ENCODE results near the gene CD226. TPM values are rescaled to one million over a fixed set of nuclear protein-coding genes. Genes with fewer than 3 reads are reported as not detected.
"Not testable (repeated sequence)": the region's sequence is repeated elsewhere in the genome, so short reads cannot be mapped to it uniquely, and the experiment has no call there.

CD226 gene
- total and polyA plus RNA-seq, 2 donors = 0.89 to 3.6 TPM

GRCh38 chr18:69885355-69885754 lies 62.3 kb downstream of the CD226 start:
- WGBS = 95% methylated on average over 4 of the region's 4 CpGs
- Histone ChIP-seq H3K27ac (ENCODE audit: low read depth) (no peak overlapping the region), H3K4me1 (ENCODE audit: insufficient read depth) (no peaks in the 10 kb centered on the region), H3K4me3 (ENCODE audit: low read depth, low read length) (no peak overlapping the region), H3K36me3 (ENCODE audit: insufficient read depth) (no peaks in the 10 kb centered on the region)
- DNase-seq (ENCODE audit: extremely low spot score) = no peak

GRCh38 chr18:69883781-69884180 lies 63.9 kb downstream of the CD226 start:
- H3K27ac ChIP-seq (ENCODE audit: low read depth) = no peak overlapping the region
- no peak overlapping the region for H3K4me3 ChIP-seq (ENCODE audit: low read depth, low read length)
- H3K4me1 ChIP-seq (ENCODE audit: insufficient read depth) = no peaks in the 10 kb centered on the region
- 24% methylated on average over 3 of the region's 3 CpGs for WGBS
- H3K36me3 ChIP-seq (ENCODE audit: insufficient read depth) = no peaks in the 10 kb centered on the region
- no peak for DNase-seq (ENCODE audit: extremely low spot score)

- Histone ChIP-seq H3K4me3 (ENCODE audit: low read depth, low read length) (no peak overlapping the region), H3K4me1 (ENCODE audit: insufficient read depth) (no peaks in the 10 kb centered on the region), H3K27ac (ENCODE audit: low read depth) (peak overlapping the region; percentile 23), H3K36me3 (ENCODE audit: insufficient read depth) (no peaks in the 10 kb centered on the region)
- no peak for DNase-seq (ENCODE audit: extremely low spot score)
- whole genome bisulfite sequencing = 75% methylated on average over 6 of the region's 6 CpGs
These were observed 64.6 kb downstream of the CD226 start for GRCh38 chr18:69882965-69883668.

- H3K27ac ChIP-seq (ENCODE audit: low read depth) = no peak overlapping the region
- no peak for DNase-seq (ENCODE audit: extremely low spot score)
- 97% methylated on average over 3 of the region's 3 CpGs for WGBS
- no peaks in the 10 kb centered on the region for H3K4me1 ChIP-seq (ENCODE audit: insufficient read depth)
- H3K36me3 ChIP-seq (ENCODE audit: insufficient read depth) = no peaks in the 10 kb centered on the region
- H3K4me3 ChIP-seq (ENCODE audit: low read depth, low read length) = no peak overlapping the region
These were observed 67.6 kb downstream of the CD226 start for GRCh38 chr18:69880083-69880482.

- WGBS = 74% methylated on average over 3 of the region's 3 CpGs
- not testable (repeated sequence) for H3K36me3 ChIP-seq (ENCODE audit: insufficient read depth); DNase-seq (ENCODE audit: extremely low spot score)
These were observed 68.6 kb downstream of the CD226 start for GRCh38 chr18:69879051-69879450.

GRCh38 chr18:69878213-69878933 lies 69.3 kb downstream of the CD226 start:
- Histone ChIP-seq H3K4me3 (ENCODE audit: low read depth, low read length) (no peak overlapping the region), H3K4me1 (ENCODE audit: insufficient read depth) (no peaks in the 10 kb centered on the region), H3K27ac (ENCODE audit: low read depth) (no peak overlapping the region), H3K36me3 (ENCODE audit: insufficient read depth) (no peaks in the 10 kb centered on the region)
- DNase-seq (ENCODE audit: extremely low spot score) = no peak
- WGBS = 80% methylated on average over 6 of the region's 6 CpGs

More at GRCh38 chr18:69879051-69879450, 68.6 kb downstream of the CD226 start:
- not testable (repeated sequence) for H3K4me3 ChIP-seq (ENCODE audit: low read depth, low read length); H3K27ac ChIP-seq (ENCODE audit: low read depth); H3K4me1 ChIP-seq (ENCODE audit: insufficient read depth)

- no peak overlapping the region for H3K4me3 ChIP-seq (ENCODE audit: low read depth, low read length)
- 96% methylated on average over 3 of the region's 3 CpGs for WGBS
- no peaks in the 10 kb centered on the region for H3K4me1 ChIP-seq (ENCODE audit: insufficient read depth)
- H3K36me3 ChIP-seq (ENCODE audit: insufficient read depth) = no peaks in the 10 kb centered on the region
- DNase-seq (ENCODE audit: extremely low spot score) = no peak
- no peak overlapping the region for H3K27ac ChIP-seq (ENCODE audit: low read depth)
These were observed 71.2 kb downstream of the CD226 start for GRCh38 chr18:69876490-69876889.

GRCh38 chr18:69874058-69874457 lies 73.6 kb downstream of the CD226 start:
- no peak for DNase-seq (ENCODE audit: extremely low spot score)
- Histone ChIP-seq H3K4me1 (ENCODE audit: insufficient read depth) (no peaks in the 10 kb centered on the region), H3K36me3 (ENCODE audit: insufficient read depth) (no peaks in the 10 kb centered on the region), H3K27ac (ENCODE audit: low read depth) (no peak overlapping the region), H3K4me3 (ENCODE audit: low read depth, low read length) (no peak overlapping the region)
- 88% methylated on average over 2 of the region's 2 CpGs for WGBS

- WGBS = 85% methylated on average over 4 of the region's 4 CpGs
- no peaks in the 10 kb centered on the region for H3K4me1 ChIP-seq (ENCODE audit: insufficient read depth)
- no peak for DNase-seq (ENCODE audit: extremely low spot score)
- H3K36me3 ChIP-seq (ENCODE audit: insufficient read depth) = no peaks in the 10 kb centered on the region
- no peak overlapping the region for H3K27ac ChIP-seq (ENCODE audit: low read depth)
- H3K4me3 ChIP-seq (ENCODE audit: low read depth, low read length) = no peak overlapping the region
These were observed 75.0 kb downstream of the CD226 start for GRCh38 chr18:69872661-69873060.

GRCh38 chr18:69871363-69871762 lies 76.3 kb downstream of the CD226 start:
- no peak overlapping the region for H3K4me3 ChIP-seq (ENCODE audit: low read depth, low read length)
- DNase-seq (ENCODE audit: extremely low spot score) = no peak
- WGBS = 88% methylated on average over 2 of the region's 2 CpGs

GRCh38 chr18:69870736-69871135 lies 76.9 kb downstream of the CD226 start:
- Histone ChIP-seq H3K4me3 (ENCODE audit: low read depth, low read length) (no peak overlapping the region), H3K4me1 (ENCODE audit: insufficient read depth) (no peaks in the 10 kb centered on the region), H3K36me3 (ENCODE audit: insufficient read depth) (no peaks in the 10 kb centered on the region), H3K27ac (ENCODE audit: low read depth) (no peak overlapping the region)
- no peak for DNase-seq (ENCODE audit: extremely low spot score)
- WGBS = 80% methylated on average over 4 of the region's 4 CpGs

More at GRCh38 chr18:69871363-69871762, 76.3 kb downstream of the CD226 start:
- Histone ChIP-seq H3K36me3 (ENCODE audit: insufficient read depth) (no peaks in the 10 kb centered on the region), H3K27ac (ENCODE audit: low read depth) (no peak overlapping the region), H3K4me1 (ENCODE audit: insufficient read depth) (no peaks in the 10 kb centered on the region)

GRCh38 chr18:69866212-69866611 lies 81.5 kb downstream of the CD226 start:
- WGBS = 86% methylated on average over 4 of the region's 4 CpGs
- no peak overlapping the region for H3K27ac ChIP-seq (ENCODE audit: low read depth)
- no peaks in the 10 kb centered on the region for H3K4me1 ChIP-seq (ENCODE audit: insufficient read depth)
- no peaks in the 10 kb centered on the region for H3K36me3 ChIP-seq (ENCODE audit: insufficient read depth)
- no peak overlapping the region for H3K4me3 ChIP-seq (ENCODE audit: low read depth, low read length)
- no peak for DNase-seq (ENCODE audit: extremely low spot score)

- no peak for DNase-seq (ENCODE audit: extremely low spot score)
- Histone ChIP-seq H3K4me3 (ENCODE audit: low read depth, low read length) (no peak overlapping the region), H3K27ac (ENCODE audit: low read depth) (no peak overlapping the region), H3K36me3 (ENCODE audit: insufficient read depth) (no peaks in the 10 kb centered on the region), H3K4me1 (ENCODE audit: insufficient read depth) (no peaks in the 10 kb centered on the region)
- 44% methylated on average over 4 of the region's 4 CpGs for WGBS
These were observed 81.9 kb downstream of the CD226 start for GRCh38 chr18:69865776-69866175.

- not testable (repeated sequence) for H3K4me1 ChIP-seq (ENCODE audit: insufficient read depth); H3K4me3 ChIP-seq (ENCODE audit: low read depth, low read length); H3K36me3 ChIP-seq (ENCODE audit: insufficient read depth); H3K27ac ChIP-seq (ENCODE audit: low read depth); DNase-seq (ENCODE audit: extremely low spot score)
- WGBS = 94% methylated on average over 6 of the region's 6 CpGs
These were observed 82.9 kb downstream of the CD226 start for GRCh38 chr18:69864802-69865201.
